Endothelial cell of umbilical vein (primary cell): ENCODE measurements around the gene ERBB3. TPM values are rescaled to one million over a fixed set of nuclear protein-coding genes. Genes with fewer than 3 reads are reported as not detected.

Experiments used
- BruUV-seq: library from RNA; stranded (reverse); fragments of 400-500 nt; replicated peaks from 2 replicates; lab custom pipeline; 2021; lab: Mats Ljungman, UMichigan
- CTCF ChIA-PET: fragments of 300-600, 350-600 bp; sonication (Branson Sonifier 250); formaldehyde crosslinking; loops from one replicate; lab custom pipeline; 2021; ENCODE audit warnings: antibody characterized with exemption, inconsistent platforms; lab: Charles Lee
- POLR2A ChIA-PET: fragments of 300-600, 350-600 bp; sonication (Branson Sonifier 250); formaldehyde crosslinking; loops from one replicate; lab custom pipeline; 2021; ENCODE audit warnings: antibody characterized with exemption, inconsistent platforms; lab: Charles Lee
- DNase-seq: peaks from one replicate; pipeline ENCODE4 v3.0.0-alpha.2; 2011; ENCODE audit warnings: low read depth, low spot score
- FAIRE-seq: peaks from 2 replicates; lab custom pipeline; 2011; peaks lifted over from hg19 to GRCh38; lab: Jason Lieb, UNC
- H2AFZ ChIP-seq: 2 replicates; pipeline ENCODE4 v1.6.0; 2012; ENCODE audit warnings: low read depth, low read length, control low read depth, inconsistent platforms
- H3K27ac ChIP-seq: 2 replicates; pipeline ENCODE4 v1.5.1; 2011; ENCODE audit warnings: low read depth, mild to moderate bottlenecking, control low read depth, low read length, moderate library complexity; ENCODE audit not compliant: insufficient read depth
- H3K27me3 ChIP-seq, 2 experiments: 2 replicates each; pipeline versions ENCODE4 v1.6.0 to v1.6.1; 2011; ENCODE audit warnings: low read length in 2 of 2, mixed read lengths in 1 of 2; ENCODE audit not compliant: control insufficient read depth in 2 of 2, insufficient read depth in 2 of 2
- H3K36me3 ChIP-seq, 2 experiments: 2 replicates in 1 of 2; 3 replicates in 1 of 2; pipeline ENCODE4 v1.5.1; 2011; ENCODE audit warnings: low read length in 2 of 2, mild to moderate bottlenecking in 1 of 2, moderate library complexity in 1 of 2; ENCODE audit not compliant: control insufficient read depth in 2 of 2, insufficient read depth in 2 of 2; ENCODE audit errors: extremely low read depth in 1 of 2
- H3K4me1 ChIP-seq: 3 replicates; pipeline ENCODE4 v1.5.1; 2011; ENCODE audit warnings: mild to moderate bottlenecking, low read length; ENCODE audit not compliant: control insufficient read depth, insufficient read depth; ENCODE audit errors: extremely low read depth
- H3K4me2 ChIP-seq: 2 replicates; pipeline ENCODE4 v1.6.1; 2011; ENCODE audit warnings: low read length, control low read depth, mixed read lengths; ENCODE audit not compliant: insufficient read depth
- H3K4me3 ChIP-seq, 3 experiments: fragments of 200-600 bp in 1 of 3; sonication (generic), shearing (Covaris generic) in 1 of 3; replicated peaks in 1 of 3; 2 replicates each; pipeline ENCODE4 v1.5.1; 2011 to 2016; ENCODE audit warnings: control low read depth in 3 of 3, low read length in 3 of 3, mild to moderate bottlenecking in 2 of 3, inconsistent platforms in 1 of 3, low read depth in 1 of 3, moderate library complexity in 1 of 3; ENCODE audit not compliant: insufficient read depth in 1 of 3
- H3K79me2 ChIP-seq: 2 replicates; pipeline ENCODE4 v1.6.0; 2012; ENCODE audit warnings: low read length, inconsistent platforms; ENCODE audit not compliant: control insufficient read depth, insufficient read depth
- H3K9ac ChIP-seq: replicated peaks from 2 replicates; pipeline ENCODE3; 2011; ENCODE audit warnings: low read length, control low read depth; ENCODE audit not compliant: insufficient read depth; ENCODE audit errors: extremely low read depth
- H3K9me1 ChIP-seq: replicated peaks from 3 replicates; pipeline ENCODE4 v1.6.0; 2011; ENCODE audit warnings: mild to moderate bottlenecking, low read length; ENCODE audit not compliant: control insufficient read depth, insufficient read depth; ENCODE audit errors: extremely low read depth
- H3K9me3 ChIP-seq: replicated peaks from 2 replicates; pipeline ENCODE4 v1.5.1; 2012; ENCODE audit warnings: low read length, inconsistent platforms; ENCODE audit not compliant: control insufficient read depth, insufficient read depth
- H4K20me1 ChIP-seq: replicated peaks from 2 replicates; pipeline ENCODE3; 2011; ENCODE audit warnings: mild to moderate bottlenecking, low read length; ENCODE audit not compliant: control insufficient read depth, insufficient read depth; ENCODE audit errors: extremely low read depth
- EZH2 ChIP-seq: IDR thresholded peaks from 2 replicates; pipeline ENCODE4 v1.6.1; 2012; ENCODE audit warnings: borderline replicate concordance, low read depth, mild to moderate bottlenecking, moderate library complexity, low read length, inconsistent platforms; ENCODE audit not compliant: severe bottlenecking
- FOS ChIP-seq: IDR thresholded peaks from 2 replicates; pipeline ENCODE4 v1.6.1; 2011; ENCODE audit warnings: mild to moderate bottlenecking, low read length, moderate library complexity, borderline replicate concordance; ENCODE audit not compliant: insufficient read depth
- JUN ChIP-seq: IDR thresholded peaks from 2 replicates; pipeline ENCODE4 v1.6.1; 2011; ENCODE audit warnings: borderline replicate concordance, low read depth; ENCODE audit not compliant: insufficient read length, insufficient read depth
- MYC ChIP-seq: IDR thresholded peaks from one replicate; pipeline ENCODE4 v1.6.1; 2011; ENCODE audit warnings: mild to moderate bottlenecking, low read depth, low read length
- POLR2A ChIP-seq: IDR thresholded peaks from 2 replicates; pipeline ENCODE4 v1.6.1; 2012; ENCODE audit warnings: low read depth, mild to moderate bottlenecking, control low read depth, low read length
- dilution Hi-C: fragments of 300-500 bp; cut with MboI; formaldehyde crosslinking; loops from one replicate; pipeline ENCODE4 v1.15.0; 2019; ENCODE audit warnings: low sequenced_read_pairs; ENCODE audit not compliant: extremely low pct_ligation_motif_present
- intact Hi-C: fragments of 100-400 bp; cut with micrococcal nuclease; formaldehyde crosslinking; loops from one replicate; pipeline ENCODE4 v1.10.0; 2022
- polyA plus RNA-seq, 4 experiments: library from polyadenylated mRNA; depleted of rRNA in 3 of 4; stranded (reverse) in 3 of 4; unstranded in 1 of 4; fragments of >200 nt; gene quantifications; 2 replicates each; pipeline versions ENCODE4 v1.2.1 to v1.2.3, GENCODE V29; 2011 to 2012; ENCODE audit warnings: missing spikeins in 1 of 4
- total RNA-seq: library from RNA; stranded (reverse); gene quantifications from 2 replicates; pipeline ENCODE4 v1.2.3, GENCODE V29; 2021
- TF ChIP-seq, protein P1 (sequence below): IDR thresholded peaks from 2 replicates; pipeline ENCODE4 v1.6.1; 2011; ENCODE audit not compliant: insufficient read depth, insufficient read length
- TF ChIP-seq, protein P2 (sequence below), 2 donors: IDR thresholded peaks; 1 replicate in 1 of 2; 2 replicates in 1 of 2; pipeline ENCODE4 v1.5.1; 2011; ENCODE audit warnings: low read length in 2 of 2, mild to moderate bottlenecking in 2 of 2, moderate library complexity in 2 of 2, control low read depth in 1 of 2, inconsistent platforms in 1 of 2, low read depth in 1 of 2; ENCODE audit not compliant: insufficient read depth in 1 of 2; ENCODE audit errors: extremely low read depth in 1 of 2

ERBB3 gene
- total and polyA plus RNA-seq, 2 donors (not counting 3 experiments of a cell fraction or from before 2014, with no cell fraction given), result 0.11 to 1.5 TPM

DNA sequence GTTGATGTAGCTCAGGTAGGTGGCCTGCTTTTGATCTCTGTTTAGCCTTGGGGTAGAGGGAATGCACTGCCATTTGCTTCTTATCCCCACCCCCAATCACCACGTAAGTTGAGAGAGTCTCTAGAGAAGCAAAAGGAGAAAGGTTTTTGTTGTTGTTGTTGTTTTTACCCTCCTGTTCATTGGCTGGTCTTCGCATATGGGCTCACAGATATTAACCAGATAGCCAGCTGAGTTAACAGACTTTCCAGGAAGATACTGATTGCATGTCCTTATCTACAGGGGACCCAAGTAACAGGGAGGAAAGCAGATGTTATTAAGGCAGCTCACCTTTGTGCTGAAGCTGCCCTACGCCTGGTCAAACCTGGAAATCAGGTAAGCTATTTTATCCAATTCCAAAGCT lies 27.3 kb downstream of the ERBB3 start:
- FAIRE-seq, result no peak

More for the DNA sequence above, 27.3 kb downstream of the ERBB3 start:
- Histone ChIP-seq H3K36me3 (peaks cover 24 to 26% of the 10 kb centered on the region in 2 experiments), H3K9ac (no peak overlapping the region), H3K4me3 (no peak overlapping the region), H3K4me1 (peaks cover 20% of the 10 kb centered on the region), H4K20me1 (no peaks in the 10 kb centered on the region), H3K9me3 (no peaks in the 10 kb centered on the region), H3K27ac (no peak overlapping the region), H3K9me1 (no peaks in the 10 kb centered on the region), H3K27me3 (peaks cover 0 to under 1% of the 10 kb centered on the region in 2 experiments), H3K4me2 (no peak overlapping the region), H2AFZ (no peak overlapping the region), H3K79me2 (peaks cover 35% of the 10 kb centered on the region)
- intact Hi-C loops (no loop called here), dilution Hi-C loops (no loop called here)
- ChIA-PET CTCF (interaction anchor here (1.2 kb wide), 1 partner anchor 368 kb away, joined by 4 read pairs; no protein-coding TSS in a partner anchor), POLR2A (no interaction called here)
- no peak for TF ChIP-seq MYC
- TF ChIP-seq JUN, result no peak
- no peak for TF ChIP-seq POLR2A
- TF ChIP-seq, protein P1, sequence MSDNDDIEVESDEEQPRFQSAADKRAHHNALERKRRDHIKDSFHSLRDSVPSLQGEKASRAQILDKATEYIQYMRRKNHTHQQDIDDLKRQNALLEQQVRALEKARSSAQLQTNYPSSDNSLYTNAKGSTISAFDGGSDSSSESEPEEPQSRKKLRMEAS, result no peak
- no peak for TF ChIP-seq EZH2
- TF ChIP-seq, protein P2, sequence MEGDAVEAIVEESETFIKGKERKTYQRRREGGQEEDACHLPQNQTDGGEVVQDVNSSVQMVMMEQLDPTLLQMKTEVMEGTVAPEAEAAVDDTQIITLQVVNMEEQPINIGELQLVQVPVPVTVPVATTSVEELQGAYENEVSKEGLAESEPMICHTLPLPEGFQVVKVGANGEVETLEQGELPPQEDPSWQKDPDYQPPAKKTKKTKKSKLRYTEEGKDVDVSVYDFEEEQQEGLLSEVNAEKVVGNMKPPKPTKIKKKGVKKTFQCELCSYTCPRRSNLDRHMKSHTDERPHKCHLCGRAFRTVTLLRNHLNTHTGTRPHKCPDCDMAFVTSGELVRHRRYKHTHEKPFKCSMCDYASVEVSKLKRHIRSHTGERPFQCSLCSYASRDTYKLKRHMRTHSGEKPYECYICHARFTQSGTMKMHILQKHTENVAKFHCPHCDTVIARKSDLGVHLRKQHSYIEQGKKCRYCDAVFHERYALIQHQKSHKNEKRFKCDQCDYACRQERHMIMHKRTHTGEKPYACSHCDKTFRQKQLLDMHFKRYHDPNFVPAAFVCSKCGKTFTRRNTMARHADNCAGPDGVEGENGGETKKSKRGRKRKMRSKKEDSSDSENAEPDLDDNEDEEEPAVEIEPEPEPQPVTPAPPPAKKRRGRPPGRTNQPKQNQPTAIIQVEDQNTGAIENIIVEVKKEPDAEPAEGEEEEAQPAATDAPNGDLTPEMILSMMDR (IDR thresholded peaks at IDR 0.05; ENCODE audit: extremely low read depth in 1 of 2, insufficient read depth in 1 of 2, low read depth in 1 of 2, low read length in 2 of 2), result no peak
- no peak for TF ChIP-seq FOS
- BruUV-seq, result no TSS peak
- DNase-seq, result no peak
